Activated CD4-positive, alpha-beta T cell treated with anti-CD3 and anti-CD28 coated beads for 1 hour (primary cell): Measurements from ENCODE around the gene ABTB2.

Experiments used
- DNase-seq: peaks from one replicate; pipeline ENCODE4 v3.0.0-alpha.2; 2020

The ABTB2 gene

GRCh38 chr11:34311126-34311525 is 46.7 kb downstream of the ABTB2 start:
- DNase-seq: no peak

- no peak for DNase-seq
These were observed 47.8 kb downstream of the ABTB2 start for GRCh38 chr11:34309965-34310364.

GRCh38 chr11:34308913-34309585 is 48.8 kb downstream of the ABTB2 start:
- DNase-seq: no peak

- no peak for DNase-seq
These were observed 49.5 kb downstream of the ABTB2 start for GRCh38 chr11:34308049-34308912.

- no peak for DNase-seq
These were observed 52.0 kb downstream of the ABTB2 start for GRCh38 chr11:34305780-34306179.

GRCh38 chr11:34305193-34305592 is 52.6 kb downstream of the ABTB2 start:
- no peak for DNase-seq

- DNase-seq: no peak
These were observed 54.7 kb downstream of the ABTB2 start for GRCh38 chr11:34303028-34303570.

GRCh38 chr11:34302046-34302921 is 55.5 kb downstream of the ABTB2 start:
- DNase-seq: no peak

GRCh38 chr11:34300926-34301295 is 56.9 kb downstream of the ABTB2 start:
- DNase-seq: no peak

- no peak for DNase-seq
These were observed 57.5 kb downstream of the ABTB2 start for GRCh38 chr11:34300026-34300925.

- DNase-seq: no peak
These were observed 58.4 kb downstream of the ABTB2 start for GRCh38 chr11:34299284-34299972.

- DNase-seq: no peak
These were observed 58.9 kb downstream of the ABTB2 start for GRCh38 chr11:34298871-34299270.

- no peak for DNase-seq
These were observed 61.4 kb downstream of the ABTB2 start for GRCh38 chr11:34296412-34296811.

GRCh38 chr11:34292546-34292945 is 65.3 kb downstream of the ABTB2 start:
- DNase-seq: no peak

- DNase-seq: no peak
These were observed 65.7 kb downstream of the ABTB2 start for GRCh38 chr11:34292111-34292510.

- no peak for DNase-seq
These were observed 66.9 kb downstream of the ABTB2 start for GRCh38 chr11:34290926-34291325.

- DNase-seq: no peak
These were observed 69.3 kb downstream of the ABTB2 start for GRCh38 chr11:34288492-34288891.

GRCh38 chr11:34284811-34285481 is 72.9 kb downstream of the ABTB2 start:
- DNase-seq: no peak

GRCh38 chr11:34284156-34284555 is 73.7 kb downstream of the ABTB2 start:
- DNase-seq: no peak

- DNase-seq: no peak
These were observed 76.6 kb downstream of the ABTB2 start for GRCh38 chr11:34280945-34281872.
